IMR-90 (cell line): ENCODE data around the gene RHOC.

Experiments used
- CEBPB ChIP-seq: IDR thresholded peaks from 2 replicates; pipeline ENCODE4 v1.6.1; 2012; ENCODE audit warnings: low read depth, low read length, improper control_type of control experiment
- CHD1 ChIP-seq: IDR thresholded peaks from 2 replicates; pipeline ENCODE4 v1.6.1; 2012; ENCODE audit warnings: low read depth, low read length, improper control_type of control experiment
- CTCF ChIP-seq: conservative IDR thresholded peaks from 2 replicates; pipeline ENCODE4 v1.5.1; 2012; ENCODE audit warnings: mild to moderate bottlenecking, low read depth, low read length, improper control_type of control experiment
- POLR2A ChIP-seq: IDR thresholded peaks from 2 replicates; pipeline ENCODE4 v1.6.1; 2012; ENCODE audit warnings: mild to moderate bottlenecking, low read depth, low read length
- RCOR1 ChIP-seq: IDR thresholded peaks from 2 replicates; pipeline ENCODE4 v1.6.1; 2012; ENCODE audit warnings: mild to moderate bottlenecking, low read length, improper control_type of control experiment; ENCODE audit not compliant: insufficient replicate concordance
- SMC3 ChIP-seq: fragments of 150-350 bp; IDR thresholded peaks from 2 replicates; pipeline ENCODE4 v1.6.1; 2016; ENCODE audit warnings: low read depth, mild to moderate bottlenecking, antibody characterized with exemption, low read length, moderate library complexity

DNA sequence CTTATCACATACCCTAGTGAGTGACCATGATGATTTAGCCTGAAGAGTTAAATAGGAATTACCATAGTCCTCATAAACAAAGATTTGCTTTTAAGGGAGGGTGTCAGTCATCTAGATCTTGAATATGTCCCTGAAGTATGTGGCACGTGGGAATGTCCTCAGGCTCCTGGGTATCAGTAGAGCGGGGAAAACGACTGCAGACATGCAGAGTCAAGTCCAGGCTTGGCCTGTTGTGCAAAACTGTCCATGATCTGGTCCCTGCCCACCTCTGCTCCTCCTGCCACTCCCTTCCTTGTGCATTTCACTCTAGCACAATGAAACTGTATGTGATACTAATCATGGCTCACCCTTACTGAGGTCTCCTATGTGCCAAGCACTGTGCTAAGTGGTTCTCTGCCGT is 19.6 kb downstream of the RHOC start:
- TF ChIP-seq CTCF, result no peak
- no peak for TF ChIP-seq POLR2A
- no peak for TF ChIP-seq CHD1
- no peak for TF ChIP-seq SMC3
- no peak for TF ChIP-seq RCOR1
- TF ChIP-seq CEBPB, result no peak
